HepG2 (cell line): ENCODE data around the gene SCN9A. TPM values are rescaled to one million over a fixed set of nuclear protein-coding genes. Genes with fewer than 3 reads are reported as not detected.

Experiments
- ATAC-seq: fragments of 200-7000 bp; cut with Tn5 transposase; 3 replicates; pipeline ENCODE4 v1.9.1; 2020; ENCODE audit warnings: mild to moderate bottlenecking, moderate library complexity
- BruUV-seq: library from RNA; stranded (reverse); fragments of 400-500 nt; replicated peaks from 2 replicates; lab custom pipeline; 2021; lab: Mats Ljungman, UMichigan
- CTCF ChIA-PET: fragments of 300-600 bp; formaldehyde crosslinking; extraction: SDS; loops from one replicate; lab custom pipeline; 2021; ENCODE audit warnings: low total read pairs, inconsistent platforms, low intra/inter-chr PET ratio; lab: Yijun Ruan, JAX
- POLR2A ChIA-PET: fragments of 350-600 bp; sonication (Branson Sonifier 250); formaldehyde crosslinking; loops from one replicate; lab custom pipeline; 2020; ENCODE audit warnings: antibody characterized with exemption, inconsistent platforms; lab: Yijun Ruan, JAX
- DNase-seq: peaks from one replicate; pipeline ENCODE4 v3.0.0-alpha.2; 2015; ENCODE audit warnings: low spot score
- FAIRE-seq: peaks from 3 replicates; lab custom pipeline; 2011; peaks lifted over from hg19 to GRCh38; lab: Jason Lieb, UNC
- H2AFZ ChIP-seq: one replicate; pipeline ENCODE4 v1.6.1; 2011; ENCODE audit warnings: low read length, inconsistent platforms
- H3K27ac ChIP-seq: fragments of 300-600 bp; 3 replicates; pipeline ENCODE4 v1.8.0; 2011; ENCODE audit warnings: mixed run types, mild to moderate bottlenecking, mixed read lengths, low read length, inconsistent platforms; ENCODE audit not compliant: insufficient read depth; ENCODE audit errors: extremely low read length
- H3K27me3 ChIP-seq, 2 experiments: fragments of 200-600 bp in 1 of 2; 2 replicates in 1 of 2; 3 replicates in 1 of 2; pipeline versions ENCODE4 v1.6.0 to v1.8.0; 2011; ENCODE audit warnings: low read length in 2 of 2, mild to moderate bottlenecking in 2 of 2, moderate library complexity in 2 of 2, inconsistent platforms in 1 of 2; ENCODE audit not compliant: insufficient read depth in 2 of 2, control insufficient read depth in 1 of 2
- H3K36me3 ChIP-seq, 2 experiments: fragments of 200-600 bp in 1 of 2; replicated peaks in 1 of 2; 2 replicates in 1 of 2; 3 replicates in 1 of 2; pipeline versions ENCODE4 v1.5.1 to v1.8.0; 2011; ENCODE audit warnings: low read length in 2 of 2, inconsistent platforms in 1 of 2; ENCODE audit not compliant: insufficient read depth in 2 of 2, control insufficient read depth in 1 of 2
- H3K4me1 ChIP-seq: 2 replicates; pipeline ENCODE4 v1.5.1; 2012; ENCODE audit warnings: low read length, inconsistent platforms; ENCODE audit not compliant: insufficient read depth
- H3K4me2 ChIP-seq: 2 replicates; pipeline ENCODE4 v1.6.0; 2011; ENCODE audit warnings: low read depth, low read length, inconsistent platforms
- H3K4me3 ChIP-seq, 3 experiments: fragments of 200-600 bp in 1 of 3; sonication (generic), shearing (Covaris generic) in 1 of 3; replicated peaks in 1 of 3; 2 replicates each; pipeline ENCODE4 v1.5.1; 2011 to 2016; ENCODE audit warnings: low read length in 3 of 3, inconsistent platforms in 2 of 3, low read depth in 2 of 3, mild to moderate bottlenecking in 2 of 3, control low read depth in 1 of 3, mixed read lengths in 1 of 3; ENCODE audit not compliant: insufficient read depth in 1 of 3
- H3K79me2 ChIP-seq: one replicate; pipeline ENCODE4 v1.6.1; 2011; ENCODE audit warnings: low read length, inconsistent platforms; ENCODE audit not compliant: insufficient read depth
- H3K9ac ChIP-seq: 2 replicates; pipeline ENCODE4 v1.6.0; 2011; ENCODE audit warnings: mild to moderate bottlenecking, low read depth, low read length, inconsistent platforms; ENCODE audit not compliant: insufficient read depth
- H3K9me3 ChIP-seq: 2 replicates; pipeline ENCODE4 v1.5.1; 2012; ENCODE audit warnings: mild to moderate bottlenecking, low read length
- H4K20me1 ChIP-seq: 2 replicates; pipeline ENCODE4 v1.6.0; 2011; ENCODE audit warnings: inconsistent platforms, mild to moderate bottlenecking, low read length, moderate library complexity; ENCODE audit not compliant: insufficient read depth
- ARID2 ChIP-seq: sonication (generic); formaldehyde crosslinking; IDR thresholded peaks from 2 replicates; pipeline ENCODE4 v1.8.1; 2022; ENCODE audit warnings: mild to moderate bottlenecking, missing genetic modification reagents, borderline replicate concordance
- CC2D1A ChIP-seq: sonication (generic); formaldehyde crosslinking; IDR thresholded peaks from 2 replicates; pipeline ENCODE4 v1.8.1; 2023; ENCODE audit warnings: mild to moderate bottlenecking, missing genetic modification reagents
- ZBTB46 ChIP-seq: sonication (generic); formaldehyde crosslinking; IDR thresholded peaks from 2 replicates; pipeline ENCODE4 v1.4.0; 2020; ENCODE audit warnings: mild to moderate bottlenecking, missing genetic modification reagents, borderline replicate concordance
- ZNF280B ChIP-seq: sonication (generic); formaldehyde crosslinking; IDR thresholded peaks from 2 replicates; pipeline ENCODE4 v1.5.0; 2020; ENCODE audit warnings: missing genetic modification reagents, mild to moderate bottlenecking, borderline replicate concordance
- ZNF574 ChIP-seq: sonication (generic); formaldehyde crosslinking; IDR thresholded peaks from 2 replicates; pipeline ENCODE4 v1.4.0; 2020; ENCODE audit warnings: missing genetic modification reagents
- WGBS: methylation state at CpG from one replicate; pipeline ENCODE4 v1.1.6; 2017; ENCODE audit warnings: low lambda C conversion rate; 5-methylcytosine and 5-hydroxymethylcytosine counted together
- in situ Hi-C: cut with HindIII; loops from 2 replicates; pipeline ENCODE4 v1.10.0; 2017; ENCODE audit warnings: low pct_unique_long_range_greater_than_20kb; ENCODE audit not compliant: extremely low pct_ligation_motif_present
- intact Hi-C: fragments of 100-400 bp; cut with micrococcal nuclease; formaldehyde crosslinking; loops from one replicate; pipeline ENCODE4 v1.10.0; 2022; ENCODE audit not compliant: unreplicated experiment
- polyA plus RNA-seq, 8 experiments: library from polyadenylated mRNA; depleted of rRNA in 3 of 8; stranded (reverse) in 7 of 8; unstranded in 1 of 8; fragments of >200 nt; fragmentation: Illumina TruSeq in 4 of 8; extraction: Trizol in 4 of 8; gene quantifications; 2 replicates each; pipeline versions ENCODE4 v1.2.1 to v1.2.3, GENCODE V29; 2011 to 2016; ENCODE audit warnings: low read depth in 4 of 8, missing spikeins in 1 of 8, mixed read lengths in 1 of 8; ENCODE audit not compliant: insufficient read depth in 1 of 8
- total RNA-seq, 5 experiments: library from RNA; depleted of rRNA; stranded (reverse); fragments of >200 nt; fragmentation: Illumina TruSeq; extraction: Trizol; gene quantifications; 2 replicates each; pipeline ENCODE4 v1.2.3, GENCODE V29; 2016; ENCODE audit warnings: low read depth in 1 of 5
- TF ChIP-seq, protein P1 (sequence below): sonication (generic); formaldehyde crosslinking; IDR thresholded peaks from 2 replicates; pipeline ENCODE4 v1.8.0; 2022; ENCODE audit warnings: mild to moderate bottlenecking, missing genetic modification reagents, moderate library complexity
- TF ChIP-seq, protein P2 (sequence below): sonication (generic); formaldehyde crosslinking; IDR thresholded peaks from 2 replicates; pipeline ENCODE4; 2020; ENCODE audit warnings: missing genetic modification reagents, mild to moderate bottlenecking, borderline replicate concordance
- TF ChIP-seq, protein P3 (sequence below): sonication (generic); formaldehyde crosslinking; IDR thresholded peaks from 2 replicates; pipeline ENCODE4 v1.4.0; 2020; ENCODE audit warnings: low read depth, mild to moderate bottlenecking, missing genetic modification reagents

Gene SCN9A
- total and polyA plus RNA-seq, 2 of the 13 experiments (the other 11 are each of a cell fraction or from before 2014, with no cell fraction given): 15.3 to 24.3 TPM

GRCh38 chr2:166406374-166406773 lies 30.6 kb upstream of the SCN9A start:
- Histone ChIP-seq H3K9ac (no peak overlapping the region), H3K79me2 (no peaks in the 10 kb centered on the region), H3K4me1 (0 out of 2 replicates have a peak, but pooled peaks cover 2% of the 10 kb centered on the region), H4K20me1 (no peaks in the 10 kb centered on the region), H2AFZ (no peak overlapping the region), H3K4me2 (no peak overlapping the region), H3K27ac (no peak overlapping the region), H3K9me3 (no peaks in the 10 kb centered on the region), H3K27me3 (no peaks in the 10 kb centered on the region), H3K36me3 (no peaks in the 10 kb centered on the region), H3K4me3 (no peak overlapping the region)
- ChIA-PET POLR2A (no interaction called here), CTCF (no interaction called here)
- FAIRE-seq (no peak), ATAC-seq (no peak), DNase-seq (no peak)
- no TSS peak for BruUV-seq
- WGBS: 12% methylated on average over 3 of the region's 3 CpGs
- TF ChIP-seq, protein P1, sequence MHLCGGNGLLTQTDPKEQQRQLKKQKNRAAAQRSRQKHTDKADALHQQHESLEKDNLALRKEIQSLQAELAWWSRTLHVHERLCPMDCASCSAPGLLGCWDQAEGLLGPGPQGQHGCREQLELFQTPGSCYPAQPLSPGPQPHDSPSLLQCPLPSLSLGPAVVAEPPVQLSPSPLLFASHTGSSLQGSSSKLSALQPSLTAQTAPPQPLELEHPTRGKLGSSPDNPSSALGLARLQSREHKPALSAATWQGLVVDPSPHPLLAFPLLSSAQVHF (CRISPR knock-in tag): no peak
- TF ChIP-seq CC2D1A (no peak), ARID2 (CRISPR knock-in tag) (no peak), ZNF574 (CRISPR knock-in tag) (no peak), ZNF280B (CRISPR knock-in tag) (no peak), ZBTB46 (CRISPR knock-in tag) (no peak)
- TF ChIP-seq, protein P2, sequence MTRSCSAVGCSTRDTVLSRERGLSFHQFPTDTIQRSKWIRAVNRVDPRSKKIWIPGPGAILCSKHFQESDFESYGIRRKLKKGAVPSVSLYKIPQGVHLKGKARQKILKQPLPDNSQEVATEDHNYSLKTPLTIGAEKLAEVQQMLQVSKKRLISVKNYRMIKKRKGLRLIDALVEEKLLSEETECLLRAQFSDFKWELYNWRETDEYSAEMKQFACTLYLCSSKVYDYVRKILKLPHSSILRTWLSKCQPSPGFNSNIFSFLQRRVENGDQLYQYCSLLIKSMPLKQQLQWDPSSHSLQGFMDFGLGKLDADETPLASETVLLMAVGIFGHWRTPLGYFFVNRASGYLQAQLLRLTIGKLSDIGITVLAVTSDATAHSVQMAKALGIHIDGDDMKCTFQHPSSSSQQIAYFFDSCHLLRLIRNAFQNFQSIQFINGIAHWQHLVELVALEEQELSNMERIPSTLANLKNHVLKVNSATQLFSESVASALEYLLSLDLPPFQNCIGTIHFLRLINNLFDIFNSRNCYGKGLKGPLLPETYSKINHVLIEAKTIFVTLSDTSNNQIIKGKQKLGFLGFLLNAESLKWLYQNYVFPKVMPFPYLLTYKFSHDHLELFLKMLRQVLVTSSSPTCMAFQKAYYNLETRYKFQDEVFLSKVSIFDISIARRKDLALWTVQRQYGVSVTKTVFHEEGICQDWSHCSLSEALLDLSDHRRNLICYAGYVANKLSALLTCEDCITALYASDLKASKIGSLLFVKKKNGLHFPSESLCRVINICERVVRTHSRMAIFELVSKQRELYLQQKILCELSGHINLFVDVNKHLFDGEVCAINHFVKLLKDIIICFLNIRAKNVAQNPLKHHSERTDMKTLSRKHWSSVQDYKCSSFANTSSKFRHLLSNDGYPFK (CRISPR knock-in tag): no peak
- TF ChIP-seq, protein P3, sequence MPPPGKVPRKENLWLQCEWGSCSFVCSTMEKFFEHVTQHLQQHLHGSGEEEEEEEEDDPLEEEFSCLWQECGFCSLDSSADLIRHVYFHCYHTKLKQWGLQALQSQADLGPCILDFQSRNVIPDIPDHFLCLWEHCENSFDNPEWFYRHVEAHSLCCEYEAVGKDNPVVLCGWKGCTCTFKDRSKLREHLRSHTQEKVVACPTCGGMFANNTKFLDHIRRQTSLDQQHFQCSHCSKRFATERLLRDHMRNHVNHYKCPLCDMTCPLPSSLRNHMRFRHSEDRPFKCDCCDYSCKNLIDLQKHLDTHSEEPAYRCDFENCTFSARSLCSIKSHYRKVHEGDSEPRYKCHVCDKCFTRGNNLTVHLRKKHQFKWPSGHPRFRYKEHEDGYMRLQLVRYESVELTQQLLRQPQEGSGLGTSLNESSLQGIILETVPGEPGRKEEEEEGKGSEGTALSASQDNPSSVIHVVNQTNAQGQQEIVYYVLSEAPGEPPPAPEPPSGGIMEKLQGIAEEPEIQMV: no peak
- in situ Hi-C loops: no loop called here
- intact Hi-C loops: no loop called here
